SK-N-SH (cell line): ENCODE results near the gene PNPLA2.

Source experiments
- CTCF ChIP-seq: fragments of 200-600 bp; sonication (generic); IDR thresholded peaks from 2 replicates; pipeline ENCODE4 v1.6.1; 2017; ENCODE audit warnings: antibody characterized with exemption, mild to moderate bottlenecking, moderate library complexity
- MAX ChIP-seq: IDR thresholded peaks from 2 replicates; pipeline ENCODE4 v1.4.0; 2012; ENCODE audit warnings: low read depth

- TF ChIP-seq CTCF (no peak), MAX (no peak)
Observed at GRCh38 chr11:773425-773824, 45.3 kb upstream of the PNPLA2 start.
